H1 (cell line): Measurements from ENCODE around the gene PGAP3. TPM values are rescaled to one million over a fixed set of nuclear protein-coding genes. Genes with fewer than 3 reads are reported as not detected.

Source experiments
- ASH2L ChIP-seq: fragments of 200-600, 300-600 bp; sonication (generic); IDR thresholded peaks from one replicate; pipeline ENCODE4 v1.7.1; 2017; ENCODE audit warnings: low read length
- EZH2 ChIP-seq: fragments of 200-600 bp; sonication (generic); IDR thresholded peaks from 2 replicates; pipeline ENCODE4 v1.7.1; 2012; ENCODE audit warnings: low read depth, mild to moderate bottlenecking, moderate library complexity, low read length, inconsistent platforms; ENCODE audit not compliant: severe bottlenecking
- FOSL1 ChIP-seq: IDR thresholded peaks from 2 replicates; pipeline ENCODE4 v1.6.1; 2011; ENCODE audit warnings: mild to moderate bottlenecking, low read depth, low read length, moderate library complexity; ENCODE audit not compliant: insufficient read depth
- GTF2F1 ChIP-seq: IDR thresholded peaks from 2 replicates; pipeline ENCODE4 v1.6.1; 2012; ENCODE audit warnings: low read depth, low read length, improper control_type of control experiment, borderline replicate concordance
- KDM5A ChIP-seq: fragments of 200-600 bp; IDR thresholded peaks from 2 replicates; pipeline ENCODE4 v1.7.1; 2012; ENCODE audit warnings: mild to moderate bottlenecking, low read length, inconsistent platforms, mixed read lengths
- NRF1 ChIP-seq: IDR thresholded peaks from 2 replicates; pipeline ENCODE4 v1.6.1; 2011; ENCODE audit warnings: mild to moderate bottlenecking, low read depth, low read length, improper control_type of control experiment
- POLR2AphosphoS5 ChIP-seq: IDR thresholded peaks from 2 replicates; pipeline ENCODE4 v1.6.1; 2011; ENCODE audit warnings: low read depth, low read length
- SP4 ChIP-seq: IDR thresholded peaks from 2 replicates; pipeline ENCODE4 v1.6.1; 2012; ENCODE audit warnings: low read length, inconsistent platforms
- TBP ChIP-seq: IDR thresholded peaks from 2 replicates; pipeline ENCODE4 v1.6.1; 2011; ENCODE audit warnings: low read depth, low read length, improper control_type of control experiment
- polyA plus RNA-seq, 7 experiments: library from polyadenylated mRNA; depleted of rRNA in 3 of 7; stranded (reverse) in 5 of 7; unstranded in 2 of 7; fragments of >200 nt in 5 of 7; fragments of 200-250 nt in 2 of 7; gene quantifications; 1 replicate in 5 of 7; 2 replicates in 1 of 7; 4 replicates in 1 of 7; pipeline versions ENCODE4 v1.2.1 to v1.2.3, GENCODE V29; 2011 to 2013; ENCODE audit warnings: missing spikeins in 2 of 7, mixed read lengths in 2 of 7
- total RNA-seq: library from RNA; stranded (reverse); fragmentation: NEBNext Ultra II Directional; extraction: Animal tissue kit (Norgen Biotek cat#: 25700); gene quantifications from 2 replicates; pipeline ENCODE4 v1.2.1, GENCODE V29; 2021
- TF ChIP-seq, protein P1 (sequence below): fragments of 300-600 bp; sonication (generic); IDR thresholded peaks from 2 replicates; pipeline ENCODE4 v1.7.1; 2012; ENCODE audit warnings: low read length, moderate library complexity, mild to moderate bottlenecking, inconsistent platforms; ENCODE audit not compliant: insufficient replicate concordance
- TF ChIP-seq, protein P2 (sequence below): IDR thresholded peaks from 2 replicates; pipeline ENCODE4 v1.6.1; 2012; ENCODE audit warnings: low read length, inconsistent platforms

The PGAP3 gene
- total and polyA plus RNA-seq, 2 of the 8 experiments (the other 6 are each of a cell fraction or from before 2014, with no cell fraction given), result 21.0 to 30.7 TPM

DNA sequence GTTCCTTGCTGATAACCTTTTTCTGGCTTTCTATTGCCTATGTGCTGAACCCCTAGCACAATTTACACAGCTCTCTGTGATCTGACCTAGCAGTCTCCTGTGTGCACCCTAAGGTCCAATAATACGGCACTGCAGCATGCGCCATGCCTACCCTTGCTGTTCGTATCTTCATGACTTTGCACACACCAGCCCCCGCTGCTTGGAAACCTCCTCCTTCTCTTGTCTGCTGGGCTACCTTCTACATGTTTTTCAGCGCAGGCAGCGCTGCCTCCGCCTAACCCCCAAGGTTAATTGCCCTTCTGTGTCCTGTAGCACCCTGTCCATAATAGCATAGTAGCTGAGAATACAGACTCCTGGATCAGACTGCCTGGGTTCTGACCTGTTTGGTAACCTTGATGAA lies 49.5 kb downstream of the PGAP3 start (continued):
- TF ChIP-seq, protein P1, sequence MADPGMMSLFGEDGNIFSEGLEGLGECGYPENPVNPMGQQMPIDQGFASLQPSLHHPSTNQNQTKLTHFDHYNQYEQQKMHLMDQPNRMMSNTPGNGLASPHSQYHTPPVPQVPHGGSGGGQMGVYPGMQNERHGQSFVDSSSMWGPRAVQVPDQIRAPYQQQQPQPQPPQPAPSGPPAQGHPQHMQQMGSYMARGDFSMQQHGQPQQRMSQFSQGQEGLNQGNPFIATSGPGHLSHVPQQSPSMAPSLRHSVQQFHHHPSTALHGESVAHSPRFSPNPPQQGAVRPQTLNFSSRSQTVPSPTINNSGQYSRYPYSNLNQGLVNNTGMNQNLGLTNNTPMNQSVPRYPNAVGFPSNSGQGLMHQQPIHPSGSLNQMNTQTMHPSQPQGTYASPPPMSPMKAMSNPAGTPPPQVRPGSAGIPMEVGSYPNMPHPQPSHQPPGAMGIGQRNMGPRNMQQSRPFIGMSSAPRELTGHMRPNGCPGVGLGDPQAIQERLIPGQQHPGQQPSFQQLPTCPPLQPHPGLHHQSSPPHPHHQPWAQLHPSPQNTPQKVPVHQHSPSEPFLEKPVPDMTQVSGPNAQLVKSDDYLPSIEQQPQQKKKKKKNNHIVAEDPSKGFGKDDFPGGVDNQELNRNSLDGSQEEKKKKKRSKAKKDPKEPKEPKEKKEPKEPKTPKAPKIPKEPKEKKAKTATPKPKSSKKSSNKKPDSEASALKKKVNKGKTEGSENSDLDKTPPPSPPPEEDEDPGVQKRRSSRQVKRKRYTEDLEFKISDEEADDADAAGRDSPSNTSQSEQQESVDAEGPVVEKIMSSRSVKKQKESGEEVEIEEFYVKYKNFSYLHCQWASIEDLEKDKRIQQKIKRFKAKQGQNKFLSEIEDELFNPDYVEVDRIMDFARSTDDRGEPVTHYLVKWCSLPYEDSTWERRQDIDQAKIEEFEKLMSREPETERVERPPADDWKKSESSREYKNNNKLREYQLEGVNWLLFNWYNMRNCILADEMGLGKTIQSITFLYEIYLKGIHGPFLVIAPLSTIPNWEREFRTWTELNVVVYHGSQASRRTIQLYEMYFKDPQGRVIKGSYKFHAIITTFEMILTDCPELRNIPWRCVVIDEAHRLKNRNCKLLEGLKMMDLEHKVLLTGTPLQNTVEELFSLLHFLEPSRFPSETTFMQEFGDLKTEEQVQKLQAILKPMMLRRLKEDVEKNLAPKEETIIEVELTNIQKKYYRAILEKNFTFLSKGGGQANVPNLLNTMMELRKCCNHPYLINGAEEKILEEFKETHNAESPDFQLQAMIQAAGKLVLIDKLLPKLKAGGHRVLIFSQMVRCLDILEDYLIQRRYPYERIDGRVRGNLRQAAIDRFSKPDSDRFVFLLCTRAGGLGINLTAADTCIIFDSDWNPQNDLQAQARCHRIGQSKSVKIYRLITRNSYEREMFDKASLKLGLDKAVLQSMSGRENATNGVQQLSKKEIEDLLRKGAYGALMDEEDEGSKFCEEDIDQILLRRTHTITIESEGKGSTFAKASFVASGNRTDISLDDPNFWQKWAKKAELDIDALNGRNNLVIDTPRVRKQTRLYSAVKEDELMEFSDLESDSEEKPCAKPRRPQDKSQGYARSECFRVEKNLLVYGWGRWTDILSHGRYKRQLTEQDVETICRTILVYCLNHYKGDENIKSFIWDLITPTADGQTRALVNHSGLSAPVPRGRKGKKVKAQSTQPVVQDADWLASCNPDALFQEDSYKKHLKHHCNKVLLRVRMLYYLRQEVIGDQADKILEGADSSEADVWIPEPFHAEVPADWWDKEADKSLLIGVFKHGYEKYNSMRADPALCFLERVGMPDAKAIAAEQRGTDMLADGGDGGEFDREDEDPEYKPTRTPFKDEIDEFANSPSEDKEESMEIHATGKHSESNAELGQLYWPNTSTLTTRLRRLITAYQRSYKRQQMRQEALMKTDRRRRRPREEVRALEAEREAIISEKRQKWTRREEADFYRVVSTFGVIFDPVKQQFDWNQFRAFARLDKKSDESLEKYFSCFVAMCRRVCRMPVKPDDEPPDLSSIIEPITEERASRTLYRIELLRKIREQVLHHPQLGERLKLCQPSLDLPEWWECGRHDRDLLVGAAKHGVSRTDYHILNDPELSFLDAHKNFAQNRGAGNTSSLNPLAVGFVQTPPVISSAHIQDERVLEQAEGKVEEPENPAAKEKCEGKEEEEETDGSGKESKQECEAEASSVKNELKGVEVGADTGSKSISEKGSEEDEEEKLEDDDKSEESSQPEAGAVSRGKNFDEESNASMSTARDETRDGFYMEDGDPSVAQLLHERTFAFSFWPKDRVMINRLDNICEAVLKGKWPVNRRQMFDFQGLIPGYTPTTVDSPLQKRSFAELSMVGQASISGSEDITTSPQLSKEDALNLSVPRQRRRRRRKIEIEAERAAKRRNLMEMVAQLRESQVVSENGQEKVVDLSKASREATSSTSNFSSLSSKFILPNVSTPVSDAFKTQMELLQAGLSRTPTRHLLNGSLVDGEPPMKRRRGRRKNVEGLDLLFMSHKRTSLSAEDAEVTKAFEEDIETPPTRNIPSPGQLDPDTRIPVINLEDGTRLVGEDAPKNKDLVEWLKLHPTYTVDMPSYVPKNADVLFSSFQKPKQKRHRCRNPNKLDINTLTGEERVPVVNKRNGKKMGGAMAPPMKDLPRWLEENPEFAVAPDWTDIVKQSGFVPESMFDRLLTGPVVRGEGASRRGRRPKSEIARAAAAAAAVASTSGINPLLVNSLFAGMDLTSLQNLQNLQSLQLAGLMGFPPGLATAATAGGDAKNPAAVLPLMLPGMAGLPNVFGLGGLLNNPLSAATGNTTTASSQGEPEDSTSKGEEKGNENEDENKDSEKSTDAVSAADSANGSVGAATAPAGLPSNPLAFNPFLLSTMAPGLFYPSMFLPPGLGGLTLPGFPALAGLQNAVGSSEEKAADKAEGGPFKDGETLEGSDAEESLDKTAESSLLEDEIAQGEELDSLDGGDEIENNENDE, result no peak
- TF ChIP-seq KDM5A (no peak), TBP (no peak), NRF1 (no peak), SP4 (no peak), ASH2L (no peak), GTF2F1 (no peak), POLR2AphosphoS5 (no peak), FOSL1 (no peak), EZH2 (no peak)
- TF ChIP-seq, protein P2, sequence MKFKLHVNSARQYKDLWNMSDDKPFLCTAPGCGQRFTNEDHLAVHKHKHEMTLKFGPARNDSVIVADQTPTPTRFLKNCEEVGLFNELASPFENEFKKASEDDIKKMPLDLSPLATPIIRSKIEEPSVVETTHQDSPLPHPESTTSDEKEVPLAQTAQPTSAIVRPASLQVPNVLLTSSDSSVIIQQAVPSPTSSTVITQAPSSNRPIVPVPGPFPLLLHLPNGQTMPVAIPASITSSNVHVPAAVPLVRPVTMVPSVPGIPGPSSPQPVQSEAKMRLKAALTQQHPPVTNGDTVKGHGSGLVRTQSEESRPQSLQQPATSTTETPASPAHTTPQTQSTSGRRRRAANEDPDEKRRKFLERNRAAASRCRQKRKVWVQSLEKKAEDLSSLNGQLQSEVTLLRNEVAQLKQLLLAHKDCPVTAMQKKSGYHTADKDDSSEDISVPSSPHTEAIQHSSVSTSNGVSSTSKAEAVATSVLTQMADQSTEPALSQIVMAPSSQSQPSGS, result no peak
